Measurements from ENCODE around the gene G6PD.

- TF ChIP-seq TAF1 (IDR thresholded peaks at IDR 0.05; ENCODE audit: borderline replicate concordance, low read depth, low read length) (no peak), ASH2L (IDR thresholded peaks at IDR 0.05; ENCODE audit: borderline replicate concordance, low read depth) (no peak), POLR2A (IDR thresholded peaks at IDR 0.05; ENCODE audit: low read depth, low read length) (0 out of 2 replicates have a peak, but pooled peaks have one; percentile 10), CTCF (IDR thresholded peaks at IDR 0.05 in 2 of 3, conservative IDR thresholded peaks at IDR 0.05 in 1 of 3; ENCODE audit: control insufficient read depth in 2 of 3, extremely low read depth in 1 of 3, insufficient read depth in 1 of 3, low read depth in 3 of 3, low read length in 3 of 3) (no peak), RFX5 (IDR thresholded peaks at IDR 0.05; ENCODE audit: low read depth, low read length) (no peak), DPF2 (IDR thresholded peaks at IDR 0.05) (no peak), POLR2AphosphoS5 (IDR thresholded peaks at IDR 0.05; ENCODE audit: low read length) (no peak), EZH2 (IDR thresholded peaks at IDR 0.05; ENCODE audit: borderline replicate concordance, control insufficient read depth, low read depth, low read length) (no peak), MEF2B (IDR thresholded peaks at IDR 0.05; ENCODE audit: partially characterized antibody, poor library complexity, severe bottlenecking) (no peak), MEF2A (IDR thresholded peaks at IDR 0.05; ENCODE audit: insufficient read depth, low read depth, low read length) (no peak), SPI1 (IDR thresholded peaks at IDR 0.05; ENCODE audit: borderline replicate concordance, insufficient read depth, low read depth, low read length) (no peak), RELA (IDR thresholded peaks at IDR 0.05; ENCODE audit: borderline replicate concordance, partially characterized antibody) (no peak), NBN (IDR thresholded peaks at IDR 0.05) (no peak)
Observed at GRCh38 chrX:154486052-154486395, 60.6 kb downstream of the G6PD start.
